ENCODE data around the gene ALOX5. TPM values are rescaled to one million over a fixed set of nuclear protein-coding genes. Genes with fewer than 3 reads are reported as not detected.

ALOX5 gene
- total and polyA plus RNA-seq, 10 of the 15 experiments (the other 5 are each of a cell fraction or from before 2014, with no cell fraction given) = 0.43 to 102 (median 34.2) TPM

- WGBS (ENCODE audit: insufficient coverage, insufficient replicate concordance, low lambda C conversion rate, missing lambda C conversion rate) = 48% methylated on average over 2 of the region's 2 CpGs
- Histone ChIP-seq H3K4me3 (no peak overlapping the region), H3K9ac (ENCODE audit: control insufficient read depth, insufficient read depth, low read length) (no peak overlapping the region), H3K79me2 (ENCODE audit: control insufficient read depth, insufficient read depth, low read length) (no peaks in the 10 kb centered on the region), H4K20me1 (ENCODE audit: control insufficient read depth, insufficient read depth) (no peaks in the 10 kb centered on the region), H3K4me2 (ENCODE audit: control insufficient read depth, insufficient read depth) (no peak overlapping the region), H2AFZ (ENCODE audit: control insufficient read depth, low read depth, low read length) (no peak overlapping the region), H3K9me3 (replicated peaks; ENCODE audit: control insufficient read depth, insufficient read depth, low read length) (no peaks in the 10 kb centered on the region; the same call in 1 of the 3 replicates), H3K27ac (ENCODE audit: control insufficient read depth, insufficient read depth) (no peak overlapping the region), H3K27me3 (replicated peaks in 1 of 2; ENCODE audit: control insufficient read depth in 2 of 2, insufficient read depth in 2 of 2, low read length in 1 of 2) (no peaks in the 10 kb centered on the region), H3K36me3 (ENCODE audit: control insufficient read depth in 2 of 2, insufficient read depth in 2 of 2, low read length in 1 of 2) (no peaks in the 10 kb centered on the region), H3K4me1 (ENCODE audit: control insufficient read depth, insufficient read depth, low read length) (no peaks in the 10 kb centered on the region)
- ChIA-PET CTCF (interaction anchor here (1.7 kb wide), 1 partner anchor 13 kb away, joined by 4 read pairs; no protein-coding TSS in a partner anchor), RAD21 (ENCODE audit: unreplicated experiment) (no interaction called here), SMC1A (ENCODE audit: uncharacterized antibody, unreplicated experiment) (no interaction called here), POLR2A (no interaction called here)
- BruUV-seq (replicated peaks) = no TSS peak
- ATAC-seq (no peak), FAIRE-seq (no peak), DNase-seq (ENCODE audit: low read depth, low spot score) (no peak)
- TF ChIP-seq CREM (IDR thresholded peaks at IDR 0.05; ENCODE audit: low read depth) = no peak
- no peak for TF ChIP-seq EED (IDR thresholded peaks at IDR 0.05; ENCODE audit: low read depth)
- no peak for TF ChIP-seq TAF1 (IDR thresholded peaks at IDR 0.05; ENCODE audit: borderline replicate concordance, low read depth, low read length)
- TF ChIP-seq ATF7 (IDR thresholded peaks at IDR 0.05; ENCODE audit: low read depth) = no peak
- no peak for TF ChIP-seq BCL11A (IDR thresholded peaks at IDR 0.05; ENCODE audit: low read depth, low read length)
- no peak for TF ChIP-seq ZNF24 (IDR thresholded peaks at IDR 0.05)
- no peak for TF ChIP-seq STAT3 (IDR thresholded peaks at IDR 0.05; ENCODE audit: low read depth, low read length)
- no peak for TF ChIP-seq CEBPB (IDR thresholded peaks at IDR 0.05; ENCODE audit: borderline replicate concordance in 1 of 2, low read depth in 2 of 2, low read length in 2 of 2)
- TF ChIP-seq RFX5 (IDR thresholded peaks at IDR 0.05; ENCODE audit: low read depth, low read length) = no peak
- no peak for TF ChIP-seq PBX3 (IDR thresholded peaks at IDR 0.05; ENCODE audit: insufficient replicate concordance, low read depth, low read length)
- TF ChIP-seq JUNB (IDR thresholded peaks at IDR 0.05) = no peak
- no peak for TF ChIP-seq FOS (IDR thresholded peaks at IDR 0.05; ENCODE audit: borderline replicate concordance, extremely low read depth, insufficient read length)
- TF ChIP-seq ZSCAN29 (IDR thresholded peaks at IDR 0.05) = no peak
- intact Hi-C loops (cut with micrococcal nuclease; ENCODE audit: unreplicated experiment) = no loop called here
- in situ Hi-C loops (cut with MboI) = no loop called here
These were observed 73.4 kb downstream of the ALOX5 start for GRCh38 chr10:45447416-45447815.
